Peyer's patch (tissue), 4 donors: Measurements from ENCODE around the gene COL23A1. TPM values are rescaled to one million over a fixed set of nuclear protein-coding genes. Genes with fewer than 3 reads are reported as not detected.

Source experiments
- DNase-seq, 3 donors: peaks; one replicate each; pipeline ENCODE4 v3.0.0-alpha.2; 2017 to 2019
- H3K27ac ChIP-seq, 4 donors: fragments of 200-600 bp; sonication (generic); one replicate each; pipeline ENCODE4 v1.5.1; 2016 to 2019
- H3K27me3 ChIP-seq, 2 donors: fragments of 200-600 bp; sonication (generic); one replicate each; pipeline ENCODE4 v1.5.1; 2019
- H3K36me3 ChIP-seq, 3 donors: fragments of 200-600 bp; sonication (generic); one replicate each; pipeline ENCODE4 v1.5.1; 2016 to 2019
- H3K4me1 ChIP-seq, 4 donors: fragments of 200-600 bp; sonication (generic); one replicate each; pipeline ENCODE4 v1.5.1; 2016 to 2019
- H3K4me3 ChIP-seq, 4 donors: fragments of 200-600 bp; sonication (generic); 1 replicate in 3 of 4; 2 replicates in 1 of 4; pipeline ENCODE4 v1.5.1; 2016 to 2019; ENCODE audit warnings: mild to moderate bottlenecking in 1 of 4
- H3K9me3 ChIP-seq, 4 donors: fragments of 200-600 bp; sonication (generic); one replicate each; pipeline ENCODE4 v1.5.1; 2016 to 2019; ENCODE audit warnings: mild to moderate bottlenecking in 1 of 4
- POLR2A ChIP-seq, 2 donors: fragments of 450-650 bp; IDR thresholded peaks; one replicate each; pipeline ENCODE4 v1.5.1; 2017; ENCODE audit warnings: antibody characterized with exemption in 2 of 2, mild to moderate bottlenecking in 2 of 2, moderate library complexity in 2 of 2
- total RNA-seq, 4 donors: library from RNA; depleted of rRNA; stranded (reverse); fragments of >200 nt; gene quantifications; one replicate each; pipeline ENCODE4 v1.1.0, GENCODE V29; 2016
- TF ChIP-seq, protein P1 (sequence below), 6 experiments: fragments of 450-650 bp in 4 of 6; fragments of 200-600 bp in 2 of 6; sonication (generic) in 1 of 6; IDR thresholded peaks; one replicate each; pipeline ENCODE4 v1.5.1; 2017 to 2019; ENCODE audit warnings: antibody characterized with exemption in 6 of 6, mild to moderate bottlenecking in 3 of 6, moderate library complexity in 1 of 6

Gene COL23A1
- total RNA-seq, 4 donors from 2014 or later, result 0.57 to 5.8 (median 1.2) TPM; not detected in 1

DNA sequence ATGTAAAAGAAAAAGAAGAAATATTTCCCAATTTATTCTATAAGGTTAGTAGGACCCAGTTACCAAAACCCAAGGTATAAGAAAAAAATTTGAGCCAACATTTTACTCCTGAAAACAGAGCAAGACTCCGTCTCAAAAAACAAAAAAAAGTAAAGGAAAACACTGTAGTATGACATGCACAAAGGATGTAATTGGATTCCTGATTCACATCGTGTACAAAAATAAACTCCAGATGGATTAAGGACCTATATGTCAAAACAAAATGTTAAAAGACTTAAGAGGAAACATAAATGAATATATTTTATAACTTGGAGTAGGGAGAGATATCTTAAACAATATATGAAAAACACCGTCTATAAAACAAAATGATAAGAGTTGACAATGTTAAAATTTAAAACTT is 371.4 kb downstream of the COL23A1 start:
- no peaks in the 10 kb centered on the region for H3K9me3 ChIP-seq
- no peak for DNase-seq
- H3K4me3 ChIP-seq, result no peak overlapping the region
- TF ChIP-seq, protein P1, sequence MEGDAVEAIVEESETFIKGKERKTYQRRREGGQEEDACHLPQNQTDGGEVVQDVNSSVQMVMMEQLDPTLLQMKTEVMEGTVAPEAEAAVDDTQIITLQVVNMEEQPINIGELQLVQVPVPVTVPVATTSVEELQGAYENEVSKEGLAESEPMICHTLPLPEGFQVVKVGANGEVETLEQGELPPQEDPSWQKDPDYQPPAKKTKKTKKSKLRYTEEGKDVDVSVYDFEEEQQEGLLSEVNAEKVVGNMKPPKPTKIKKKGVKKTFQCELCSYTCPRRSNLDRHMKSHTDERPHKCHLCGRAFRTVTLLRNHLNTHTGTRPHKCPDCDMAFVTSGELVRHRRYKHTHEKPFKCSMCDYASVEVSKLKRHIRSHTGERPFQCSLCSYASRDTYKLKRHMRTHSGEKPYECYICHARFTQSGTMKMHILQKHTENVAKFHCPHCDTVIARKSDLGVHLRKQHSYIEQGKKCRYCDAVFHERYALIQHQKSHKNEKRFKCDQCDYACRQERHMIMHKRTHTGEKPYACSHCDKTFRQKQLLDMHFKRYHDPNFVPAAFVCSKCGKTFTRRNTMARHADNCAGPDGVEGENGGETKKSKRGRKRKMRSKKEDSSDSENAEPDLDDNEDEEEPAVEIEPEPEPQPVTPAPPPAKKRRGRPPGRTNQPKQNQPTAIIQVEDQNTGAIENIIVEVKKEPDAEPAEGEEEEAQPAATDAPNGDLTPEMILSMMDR (IDR thresholded peaks at IDR 0.05), result no peak
- no peak for TF ChIP-seq POLR2A (IDR thresholded peaks at IDR 0.05)
- peaks cover 0 to 77% (median 0%) of the 10 kb centered on the region in 3 donors for H3K36me3 ChIP-seq
- H3K27ac ChIP-seq, result no peak overlapping the region
- no peaks in the 10 kb centered on the region for H3K27me3 ChIP-seq
- peaks cover 0 to 54% (median 18%) of the 10 kb centered on the region in 4 donors for H3K4me1 ChIP-seq

DNA sequence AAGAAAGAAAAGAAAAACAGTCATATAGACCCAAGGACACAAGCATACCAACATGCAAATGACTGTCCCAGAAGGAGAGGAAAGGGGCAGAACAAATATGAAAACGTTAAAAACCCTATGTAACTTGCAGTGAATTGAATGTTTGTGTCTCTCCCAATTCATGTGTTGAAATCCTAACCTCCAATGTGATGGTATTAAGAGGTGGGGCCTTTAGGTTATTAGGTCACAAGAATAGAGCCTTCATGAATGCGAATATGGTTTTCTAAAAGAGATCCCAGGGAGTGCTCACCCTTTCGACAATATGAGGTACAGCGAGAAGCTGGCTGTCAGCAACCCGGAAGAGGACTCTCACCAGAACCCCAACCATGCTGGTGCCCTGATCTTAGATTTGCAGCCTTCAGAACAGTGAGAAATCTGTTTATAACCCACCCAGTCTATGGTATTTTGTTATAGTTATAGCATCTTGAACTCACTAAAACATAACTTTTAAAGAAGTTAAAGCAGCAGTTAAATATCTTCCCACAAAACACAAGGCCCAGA is 371.9 kb downstream of the COL23A1 start:
- Histone ChIP-seq H3K36me3 (peaks cover 0 to 75% (median 0%) of the 10 kb centered on the region in 3 donors), H3K9me3 (no peaks in the 10 kb centered on the region), H3K4me3 (no peak overlapping the region), H3K27ac (no peak overlapping the region), H3K27me3 (no peaks in the 10 kb centered on the region), H3K4me1 (peaks cover 0 to 54% (median 18%) of the 10 kb centered on the region in 4 donors)
- no peak for DNase-seq
- TF ChIP-seq, protein P1 (IDR thresholded peaks at IDR 0.05), result no peak
- no peak for TF ChIP-seq POLR2A (IDR thresholded peaks at IDR 0.05)

DNA sequence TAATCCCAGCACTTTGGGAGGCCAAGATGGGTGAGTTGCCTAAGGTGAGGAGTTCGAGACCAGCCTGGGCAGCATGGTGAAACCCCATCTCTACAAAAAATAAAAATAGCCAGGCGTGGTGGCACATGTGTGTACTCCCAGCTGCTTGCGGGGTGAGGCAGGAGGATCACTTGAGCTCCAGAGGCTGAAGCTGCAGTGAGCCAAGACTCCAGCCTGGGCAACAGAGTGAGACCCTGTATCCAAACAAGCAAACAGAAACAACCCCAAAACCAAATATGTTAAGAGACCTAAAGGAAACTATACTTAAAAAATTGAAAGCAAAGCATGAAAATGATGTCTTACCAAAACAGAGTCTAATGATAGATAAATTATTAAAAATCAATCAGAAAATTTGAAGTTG is 373.4 kb downstream of the COL23A1 start:
- peak overlapping the region in 3 of 4 donors; percentile 72 to 99 (median 80) for H3K27ac ChIP-seq
- no peak for DNase-seq
- peaks cover 0 to 76% (median 0%) of the 10 kb centered on the region in 3 donors for H3K36me3 ChIP-seq
- no peak overlapping the region for H3K4me3 ChIP-seq
- H3K4me1 ChIP-seq, result peaks cover 0 to 51% (median 23%) of the 10 kb centered on the region in 4 donors
- TF ChIP-seq POLR2A (IDR thresholded peaks at IDR 0.05), result no peak
- TF ChIP-seq, protein P1 (IDR thresholded peaks at IDR 0.05), result no peak
- H3K9me3 ChIP-seq, result no peaks in the 10 kb centered on the region
- H3K27me3 ChIP-seq, result no peaks in the 10 kb centered on the region

DNA sequence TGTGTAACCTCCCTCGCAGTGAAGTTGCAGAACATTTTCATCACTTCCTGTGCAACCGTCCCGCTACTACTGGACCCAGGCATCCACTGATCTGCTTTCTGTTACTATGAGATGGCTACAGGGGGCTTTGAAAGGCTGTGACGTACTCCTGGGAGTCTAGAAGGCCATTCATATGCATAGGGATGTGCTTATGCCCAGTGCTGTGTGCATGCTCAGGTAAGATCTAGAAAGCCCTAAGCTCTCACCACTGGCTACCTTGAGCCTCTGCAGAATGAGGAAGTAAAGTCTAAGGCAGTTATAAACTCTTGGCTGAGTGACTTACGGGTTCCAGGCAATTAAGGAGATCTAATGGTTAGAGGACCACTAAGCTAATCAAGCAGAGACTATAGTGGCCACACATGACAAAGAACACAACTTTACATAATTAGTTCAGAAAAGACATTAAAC is 374.1 kb downstream of the COL23A1 start:
- peaks cover 0 to 76% (median 0%) of the 10 kb centered on the region in 3 donors for H3K36me3 ChIP-seq
- no peaks in the 10 kb centered on the region for H3K27me3 ChIP-seq
- no peak overlapping the region for H3K4me3 ChIP-seq
- DNase-seq, result peak in 1 of 3 donors; percentile 53
- TF ChIP-seq POLR2A (IDR thresholded peaks at IDR 0.05), result no peak
- TF ChIP-seq, protein P1 (IDR thresholded peaks at IDR 0.05), result no peak
- H3K4me1 ChIP-seq, result peaks cover 0 to 52% (median 23%) of the 10 kb centered on the region in 4 donors
- peak overlapping the region; percentile 38 to 99 (median 76) for H3K27ac ChIP-seq
- no peaks in the 10 kb centered on the region for H3K9me3 ChIP-seq

DNA sequence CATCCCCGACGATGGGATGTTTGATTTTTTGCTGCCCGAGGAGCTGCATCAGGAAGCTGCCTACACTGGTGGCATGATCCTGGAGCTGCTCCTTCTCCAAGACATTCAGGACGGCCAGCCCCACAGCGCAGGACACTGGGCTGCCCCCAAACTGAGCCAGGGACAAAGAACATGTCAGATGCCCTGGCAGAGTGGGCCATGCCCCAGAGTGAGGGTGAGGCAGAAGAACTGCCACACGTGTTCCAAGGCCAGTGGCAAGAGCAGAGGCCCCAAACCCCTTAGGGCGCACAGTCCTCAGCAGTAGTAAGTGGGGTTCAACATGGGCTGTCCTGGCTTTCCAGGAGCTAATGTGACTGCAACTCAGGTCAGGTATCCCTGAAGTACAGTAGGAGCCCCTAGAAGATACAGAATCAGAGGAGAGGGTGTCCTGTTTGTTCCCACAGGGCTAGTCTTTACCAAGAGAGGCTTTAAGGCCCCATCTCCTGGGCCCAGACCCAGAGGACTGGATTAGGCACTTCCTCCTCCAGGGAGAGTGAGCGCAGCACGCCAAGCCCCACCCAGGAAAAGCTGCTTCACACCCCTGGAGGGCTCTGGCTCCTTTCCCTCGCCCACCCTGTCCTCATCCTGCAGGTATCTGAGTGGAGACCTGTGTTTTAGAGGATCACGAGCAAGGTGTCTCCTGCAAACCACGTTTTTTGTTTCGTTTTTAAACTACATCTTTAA is 374.8 kb downstream of the COL23A1 start:
- Histone ChIP-seq H3K27ac (peak overlapping the region in 3 of 4 donors; percentile 72 to 99 (median 80)), H3K36me3 (peaks cover 0 to 77% (median 0%) of the 10 kb centered on the region in 3 donors), H3K4me1 (peaks cover 0 to 53% (median 23%) of the 10 kb centered on the region in 4 donors), H3K27me3 (no peaks in the 10 kb centered on the region), H3K9me3 (no peaks in the 10 kb centered on the region), H3K4me3 (no peak overlapping the region)
- TF ChIP-seq POLR2A (IDR thresholded peaks at IDR 0.05), result no peak
- TF ChIP-seq, protein P1 (IDR thresholded peaks at IDR 0.05), result no peak
- DNase-seq, result peak in 1 of 3 donors; percentile 63
